ENCODE data around the gene CORIN. TPM values are rescaled to one million over a fixed set of nuclear protein-coding genes. Genes with fewer than 3 reads are reported as not detected.
A peak's percentile ranks its signal among the peaks of the same experiment; 100 is the strongest.

CORIN gene
- 0.76 and 1.1 TPM in 2 replicates for polyA plus RNA-seq (2012; rRNA removed)
- polyA plus RNA-seq (2012; cell fraction: cytosol; rRNA removed), result 0.87 and 0.89 TPM in 2 replicates
- 0.47 and 0.93 TPM in 2 replicates for polyA plus RNA-seq (2012; cell fraction: nucleus; rRNA removed)

GRCh38 chr4:47837908-47838294 lies at the start of gene CORIN:
TSS of gene CORIN (minus strand) at chr4:47838067. CDS start at chr4:47837949, 118 bp downstream.
- Histone ChIP-seq H3K4me1 (ENCODE audit: control insufficient read depth in 1 of 2, insufficient read depth in 2 of 2, low read depth in 1 of 2, low read length in 1 of 2) (peaks cover 0 to 9% of the 10 kb centered on the region in 2 experiments; a peak in 2 of 4 replicates), H3K27ac (ENCODE audit: low read depth in 2 of 2, low read length in 1 of 2) (peak within 1 kb of the TSS in 1 of 2 experiments; percentile 43; a peak in 1 of 4 replicates), H3K9me3 (peaks cover 4% of the 10 kb centered on the region; the same call in 1 of the 2 replicates), H3K36me3 (replicated peaks in 1 of 2; ENCODE audit: control insufficient read depth in 1 of 2, insufficient read depth in 2 of 2, low read length in 1 of 2) (peaks cover 5 to 20% of the 10 kb centered on the region in 2 experiments), H3K9me2 (no peaks in the 10 kb centered on the region), H3K9ac (peak within 1 kb of the TSS; percentile 37; the same call in 1 of the 2 replicates), H2AFZ (ENCODE audit: low read depth) (peak within 1 kb of the TSS; percentile 75; the same call in 1 of the 2 replicates), H3K79me2 (ENCODE audit: insufficient read depth) (no peaks in the 10 kb centered on the region), H4K20me1 (ENCODE audit: insufficient read depth) (no peaks in the 10 kb centered on the region), H3K4me2 (peak within 1 kb of the TSS; percentile 71), H3K27me3 (ENCODE audit: insufficient read depth) (no peaks in the 10 kb centered on the region), H3F3A (replicated peaks; ENCODE audit: insufficient read depth) (peaks cover 20% of the 10 kb centered on the region), H3K4me3 (ENCODE audit: low read depth in 2 of 2, low read length in 1 of 2) (peak within 1 kb of the TSS; percentile 60 to 67)
- DNase-seq, result no peak
- 52% methylated on average over 14 of the region's 16 CpGs for WGBS (ENCODE audit: low lambda C conversion rate)
- CTCF ChIA-PET, result interaction anchor here (0.9 to 8.6 kb wide), 21 partner anchors 9 to 250 kb away, joined by 3 to 417 read pairs (median 9); no protein-coding TSS in a partner anchor
- POLR2A ChIA-PET, result no interaction called here
- TF ChIP-seq SIN3A (IDR thresholded peaks at IDR 0.05; ENCODE audit: borderline replicate concordance, low read depth, low read length) (no peak), NRF1 (IDR thresholded peaks at IDR 0.05; ENCODE audit: low read depth, low read length) (no peak)

- Histone ChIP-seq H3F3A (replicated peaks; ENCODE audit: insufficient read depth) (peaks cover 3% of the 10 kb centered on the region), H3K27ac (ENCODE audit: low read depth in 2 of 2, low read length in 1 of 2) (no peak overlapping the region), H3K4me3 (ENCODE audit: low read depth in 2 of 2, low read length in 1 of 2) (no peak overlapping the region), H2AFZ (ENCODE audit: low read depth) (no peak overlapping the region), H3K9me2 (no peaks in the 10 kb centered on the region), H3K9me3 (no peaks in the 10 kb centered on the region), H3K79me2 (ENCODE audit: insufficient read depth) (no peaks in the 10 kb centered on the region), H4K20me1 (ENCODE audit: insufficient read depth) (no peaks in the 10 kb centered on the region), H3K4me1 (ENCODE audit: control insufficient read depth in 1 of 2, insufficient read depth in 2 of 2, low read depth in 1 of 2, low read length in 1 of 2) (no peaks in the 10 kb centered on the region), H3K4me2 (no peak overlapping the region), H3K27me3 (ENCODE audit: insufficient read depth) (no peaks in the 10 kb centered on the region), H3K9ac (no peak overlapping the region), H3K36me3 (replicated peaks in 1 of 2; ENCODE audit: control insufficient read depth in 1 of 2, insufficient read depth in 2 of 2, low read length in 1 of 2) (peaks cover 80 to 90% of the 10 kb centered on the region in 2 experiments)
- ChIA-PET CTCF (interaction anchor here (1.9 to 2.3 kb wide), 2 partner anchors 21 to 176 kb away, joined by 6 to 8 read pairs; no protein-coding TSS in a partner anchor), POLR2A (no interaction called here)
- whole genome bisulfite sequencing (ENCODE audit: low lambda C conversion rate), result 91% methylated on average over 3 of the region's 3 CpGs
- no peak for TF ChIP-seq TAF1 (IDR thresholded peaks at IDR 0.05; ENCODE audit: borderline replicate concordance, low read depth, low read length)
- no peak for TF ChIP-seq EZH2phosphoT487 (IDR thresholded peaks at IDR 0.05; ENCODE audit: borderline replicate concordance, low read depth)
- TF ChIP-seq MEF2A (IDR thresholded peaks at IDR 0.05; ENCODE audit: borderline replicate concordance, low read depth), result no peak
- TF ChIP-seq, protein P1, sequence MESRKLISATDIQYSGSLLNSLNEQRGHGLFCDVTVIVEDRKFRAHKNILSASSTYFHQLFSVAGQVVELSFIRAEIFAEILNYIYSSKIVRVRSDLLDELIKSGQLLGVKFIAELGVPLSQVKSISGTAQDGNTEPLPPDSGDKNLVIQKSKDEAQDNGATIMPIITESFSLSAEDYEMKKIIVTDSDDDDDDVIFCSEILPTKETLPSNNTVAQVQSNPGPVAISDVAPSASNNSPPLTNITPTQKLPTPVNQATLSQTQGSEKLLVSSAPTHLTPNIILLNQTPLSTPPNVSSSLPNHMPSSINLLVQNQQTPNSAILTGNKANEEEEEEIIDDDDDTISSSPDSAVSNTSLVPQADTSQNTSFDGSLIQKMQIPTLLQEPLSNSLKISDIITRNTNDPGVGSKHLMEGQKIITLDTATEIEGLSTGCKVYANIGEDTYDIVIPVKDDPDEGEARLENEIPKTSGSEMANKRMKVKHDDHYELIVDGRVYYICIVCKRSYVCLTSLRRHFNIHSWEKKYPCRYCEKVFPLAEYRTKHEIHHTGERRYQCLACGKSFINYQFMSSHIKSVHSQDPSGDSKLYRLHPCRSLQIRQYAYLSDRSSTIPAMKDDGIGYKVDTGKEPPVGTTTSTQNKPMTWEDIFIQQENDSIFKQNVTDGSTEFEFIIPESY (IDR thresholded peaks at IDR 0.05; ENCODE audit: borderline replicate concordance, low read depth), result no peak
- TF ChIP-seq, protein P2, sequence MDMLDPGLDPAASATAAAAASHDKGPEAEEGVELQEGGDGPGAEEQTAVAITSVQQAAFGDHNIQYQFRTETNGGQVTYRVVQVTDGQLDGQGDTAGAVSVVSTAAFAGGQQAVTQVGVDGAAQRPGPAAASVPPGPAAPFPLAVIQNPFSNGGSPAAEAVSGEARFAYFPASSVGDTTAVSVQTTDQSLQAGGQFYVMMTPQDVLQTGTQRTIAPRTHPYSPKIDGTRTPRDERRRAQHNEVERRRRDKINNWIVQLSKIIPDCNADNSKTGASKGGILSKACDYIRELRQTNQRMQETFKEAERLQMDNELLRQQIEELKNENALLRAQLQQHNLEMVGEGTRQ (IDR thresholded peaks at IDR 0.05; ENCODE audit: borderline replicate concordance, low read depth, low read length), result no peak
- TF ChIP-seq TEAD4 (IDR thresholded peaks at IDR 0.05; ENCODE audit: borderline replicate concordance, insufficient read depth), result no peak
- no peak for TF ChIP-seq TCF12 (IDR thresholded peaks at IDR 0.05)
- TF ChIP-seq SIN3A (IDR thresholded peaks at IDR 0.05; ENCODE audit: borderline replicate concordance, low read depth, low read length), result no peak
- TF ChIP-seq, protein P3, sequence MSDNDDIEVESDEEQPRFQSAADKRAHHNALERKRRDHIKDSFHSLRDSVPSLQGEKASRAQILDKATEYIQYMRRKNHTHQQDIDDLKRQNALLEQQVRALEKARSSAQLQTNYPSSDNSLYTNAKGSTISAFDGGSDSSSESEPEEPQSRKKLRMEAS (IDR thresholded peaks at IDR 0.05; ENCODE audit: low read depth), result no peak
- TF ChIP-seq POLR2AphosphoS5 (IDR thresholded peaks at IDR 0.05; ENCODE audit: low read depth, low read length), result no peak
- no peak for TF ChIP-seq IRF3 (IDR thresholded peaks at IDR 0.05; ENCODE audit: low read depth, low read length)
- no peak for TF ChIP-seq JUND (IDR thresholded peaks at IDR 0.05)
- DNase-seq, result no peak
Observed at GRCh38 chr4:47882228-47882627, 44.4 kb upstream of the CORIN start.

Data from SK-N-SH (cell line).